SK-N-SH (cell line): ENCODE data around the gene C16orf54. TPM values are rescaled to one million over a fixed set of nuclear protein-coding genes. Genes with fewer than 3 reads are reported as not detected.

Experiments
- CTCF ChIA-PET: fragments of 300-600, 350-600 bp; formaldehyde crosslinking; extraction: SDS; loops from one replicate; lab custom pipeline; 2021; lab: Yijun Ruan, JAX
- POLR2A ChIA-PET: fragments of 350-600 bp; sonication (Branson Sonifier 250); formaldehyde crosslinking; extraction: SDS; loops from one replicate; lab custom pipeline; 2020; ENCODE audit warnings: antibody characterized with exemption, inconsistent platforms; lab: Yijun Ruan, JAX
- DNase-seq: peaks from one replicate; pipeline ENCODE4 v3.0.0; 2012
- H2AFZ ChIP-seq: fragments of 200-600 bp; sonication (generic); 2 replicates; pipeline ENCODE4 v1.8.1; 2016; ENCODE audit warnings: antibody characterized with exemption, mild to moderate bottlenecking, low read depth
- H3F3A ChIP-seq: fragments of 200-600 bp; sonication (generic); replicated peaks from 2 replicates; pipeline ENCODE3; 2016; ENCODE audit warnings: antibody characterized with exemption, mild to moderate bottlenecking; ENCODE audit not compliant: insufficient read depth
- H3K27ac ChIP-seq, 2 experiments: fragments of 200-500 bp in 1 of 2; fragments of 200-600 bp in 1 of 2; sonication (Bioruptor generic) in 1 of 2; sonication (generic), shearing (Covaris generic) in 1 of 2; 2 replicates each; pipeline versions ENCODE4 v1.5.1 to v1.6.1; 2014 to 2016; ENCODE audit warnings: low read depth in 2 of 2, inconsistent platforms in 1 of 2, low read length in 1 of 2, mild to moderate bottlenecking in 1 of 2, mixed read lengths in 1 of 2
- H3K27me3 ChIP-seq: fragments of 200-600 bp; sonication (generic), shearing (Covaris generic); 2 replicates; pipeline ENCODE4 v1.6.1; 2016; ENCODE audit warnings: mixed run types; ENCODE audit not compliant: insufficient read depth
- H3K36me3 ChIP-seq, 2 experiments: fragments of 200-500 bp in 1 of 2; fragments of 200-600 bp in 1 of 2; sonication (Bioruptor generic) in 1 of 2; sonication (generic) in 1 of 2; replicated peaks in 1 of 2; 2 replicates each; pipeline versions ENCODE3 to v1.5.1; 2014 to 2016; ENCODE audit warnings: low read length in 1 of 2, mild to moderate bottlenecking in 1 of 2; ENCODE audit not compliant: insufficient read depth in 2 of 2, control insufficient read depth in 1 of 2
- H3K4me1 ChIP-seq, 2 experiments: fragments of 200-500 bp in 1 of 2; fragments of 200-600 bp in 1 of 2; sonication (Bioruptor generic) in 1 of 2; sonication (generic), shearing (Covaris generic) in 1 of 2; 2 replicates each; pipeline versions ENCODE4 v1.5.1 to v1.6.1; 2014 to 2016; ENCODE audit warnings: low read depth in 1 of 2, low read length in 1 of 2, mixed run types in 1 of 2; ENCODE audit not compliant: insufficient read depth in 2 of 2, control insufficient read depth in 1 of 2
- H3K4me2 ChIP-seq: fragments of 200-600 bp; sonication (generic), shearing (Covaris generic); 2 replicates; pipeline ENCODE4 v1.6.1; 2017; ENCODE audit warnings: mixed run types
- H3K4me3 ChIP-seq, 2 experiments: fragments of 200-500 bp in 1 of 2; fragments of 200-600 bp in 1 of 2; sonication (Bioruptor generic) in 1 of 2; sonication (generic), shearing (Covaris generic) in 1 of 2; 2 replicates each; pipeline versions ENCODE4 v1.5.1 to v1.8.1; 2014 to 2016; ENCODE audit warnings: low read depth in 2 of 2, inconsistent platforms in 1 of 2, low read length in 1 of 2, mild to moderate bottlenecking in 1 of 2, mixed read lengths in 1 of 2, moderate library complexity in 1 of 2
- H3K79me2 ChIP-seq: fragments of 200-600 bp; sonication (generic); 2 replicates; pipeline ENCODE4 v1.8.1; 2017; ENCODE audit warnings: mild to moderate bottlenecking; ENCODE audit not compliant: insufficient read depth
- H3K9ac ChIP-seq: fragments of 200-600 bp; sonication (generic); 2 replicates; pipeline ENCODE4 v1.6.1; 2017; ENCODE audit warnings: mixed run types
- H3K9me2 ChIP-seq: fragments of 200-600 bp; sonication (generic); 2 replicates; pipeline ENCODE4 v1.6.1; 2017; ENCODE audit warnings: mixed run types
- H3K9me3 ChIP-seq: fragments of 200-600 bp; sonication (generic); 2 replicates; pipeline ENCODE4 v1.6.1; 2017; ENCODE audit warnings: mixed run types, mild to moderate bottlenecking, moderate library complexity
- H4K20me1 ChIP-seq: fragments of 200-600 bp; sonication (generic); 2 replicates; pipeline ENCODE4 v1.6.1; 2017; ENCODE audit warnings: mild to moderate bottlenecking, mixed run types; ENCODE audit not compliant: insufficient read depth
- CHD2 ChIP-seq: fragments of 150-350 bp; IDR thresholded peaks from 2 replicates; pipeline ENCODE4 v1.6.1; 2018; ENCODE audit warnings: low read length; ENCODE audit not compliant: partially characterized antibody
- EZH2phosphoT487 ChIP-seq: fragments of 200-600 bp; sonication (generic); IDR thresholded peaks from 2 replicates; pipeline ENCODE4 v1.6.1; 2017; ENCODE audit warnings: low read depth, mixed run types, mild to moderate bottlenecking, antibody characterized with exemption, moderate library complexity, borderline replicate concordance
- FOXM1 ChIP-seq: IDR thresholded peaks from 2 replicates; pipeline ENCODE4 v1.4.0; 2012; ENCODE audit warnings: low read depth, mild to moderate bottlenecking
- JUND ChIP-seq: IDR thresholded peaks from 2 replicates; pipeline ENCODE4 v1.4.0; 2012
- NFIC ChIP-seq: IDR thresholded peaks from 2 replicates; pipeline ENCODE4 v1.4.0; 2012; ENCODE audit warnings: borderline replicate concordance
- RFX5 ChIP-seq: IDR thresholded peaks from 2 replicates; pipeline ENCODE4 v1.6.1; 2012; ENCODE audit warnings: mild to moderate bottlenecking, improper control_type of control experiment, low read length
- SIN3A ChIP-seq: IDR thresholded peaks from 2 replicates; pipeline ENCODE4 v1.6.1; 2012; ENCODE audit warnings: low read depth, mild to moderate bottlenecking, low read length, moderate library complexity, borderline replicate concordance
- SMC3 ChIP-seq: IDR thresholded peaks from 2 replicates; pipeline ENCODE4 v1.6.1; 2012; ENCODE audit warnings: low read depth, low read length, improper control_type of control experiment
- TAF1 ChIP-seq: IDR thresholded peaks from 2 replicates; pipeline ENCODE4 v1.6.1; 2012; ENCODE audit warnings: low read depth, mild to moderate bottlenecking, low read length, moderate library complexity, borderline replicate concordance
- TEAD4 ChIP-seq: IDR thresholded peaks from 2 replicates; pipeline ENCODE4 v1.4.0; 2012; ENCODE audit warnings: mild to moderate bottlenecking, borderline replicate concordance; ENCODE audit not compliant: insufficient read depth
- WGBS: methylation state at CpG from one replicate; pipeline ENCODE4 v1.1.6; 2017; ENCODE audit warnings: low lambda C conversion rate; 5-methylcytosine and 5-hydroxymethylcytosine counted together
- polyA plus RNA-seq, 3 experiments: library from polyadenylated mRNA; depleted of rRNA; stranded (reverse); fragments of >200 nt; gene quantifications; 2 replicates each; pipeline ENCODE4 v1.2.3, GENCODE V29; 2012
- TF ChIP-seq, protein P1 (sequence below): fragments of 200-600 bp; sonication (generic); IDR thresholded peaks from 2 replicates; pipeline ENCODE4 v1.6.1; 2017; ENCODE audit warnings: antibody characterized with exemption, mild to moderate bottlenecking, moderate library complexity
- TF ChIP-seq, protein P2 (sequence below): IDR thresholded peaks from 2 replicates; pipeline ENCODE4 v1.6.1; 2012; ENCODE audit warnings: mild to moderate bottlenecking, low read depth, low read length, moderate library complexity
- TF ChIP-seq, protein P3 (sequence below): IDR thresholded peaks from 2 replicates; pipeline ENCODE4 v1.4.0; 2012; ENCODE audit warnings: low read depth
- TF ChIP-seq, protein P4 (sequence below): fragments of 150-350 bp; IDR thresholded peaks from 2 replicates; pipeline ENCODE4 v1.6.1; 2016; ENCODE audit warnings: mild to moderate bottlenecking, low read depth, low read length

The C16orf54 gene
- polyA plus RNA-seq, 1 of the 3 experiments (the other 2 are of a cell fraction), result not detected

DNA sequence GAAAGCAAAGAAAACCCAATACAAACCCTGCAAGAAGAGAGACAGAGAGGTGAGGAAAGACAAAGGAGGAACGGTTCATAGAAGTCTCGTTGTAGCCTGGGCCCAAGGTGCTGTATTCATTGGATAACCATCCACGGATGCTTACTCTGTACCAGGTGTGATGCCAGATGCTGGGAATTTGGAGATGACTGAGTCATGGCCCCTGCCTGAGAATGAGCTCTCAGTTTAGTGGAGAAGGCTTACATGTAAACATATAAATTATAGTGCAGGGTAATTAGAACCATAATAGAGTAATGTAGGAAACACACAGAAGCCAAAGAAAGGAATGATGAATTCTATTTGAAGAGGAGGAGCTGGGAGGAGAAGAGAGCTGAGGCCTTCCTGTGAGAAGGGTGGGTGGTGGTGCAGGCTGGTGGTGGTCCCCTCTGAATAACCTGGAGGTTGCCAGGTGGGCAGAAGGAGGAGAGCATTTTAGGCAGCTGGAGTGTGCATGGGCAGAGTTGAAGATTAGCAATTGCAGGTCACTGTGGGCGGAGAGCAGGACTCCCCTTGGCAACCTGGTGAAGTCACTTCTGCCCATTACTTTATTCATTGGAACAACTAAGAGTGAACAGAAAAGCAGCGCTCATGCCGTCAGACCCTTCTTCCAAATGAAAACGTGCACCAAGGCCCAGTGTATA, 24.6 kb upstream of the C16orf54 start:
- no peak overlapping the region for H3K4me3 ChIP-seq
- 75% methylated on average over 7 of the region's 7 CpGs for WGBS
- H3K9me2 ChIP-seq, result no peaks in the 10 kb centered on the region
- ChIA-PET CTCF (interaction anchor here (1.4 kb wide), 1 partner anchor 19 kb away, joined by 8 read pairs; the partner anchor contains the start of gene KIF22), POLR2A (no interaction called here)
- H3K4me2 ChIP-seq, result no peak overlapping the region
- H3K9me3 ChIP-seq, result no peaks in the 10 kb centered on the region
- H3K4me1 ChIP-seq, result no peaks in the 10 kb centered on the region
- H3K9ac ChIP-seq, result no peak overlapping the region
- no peaks in the 10 kb centered on the region for H3K36me3 ChIP-seq
- H4K20me1 ChIP-seq, result no peaks in the 10 kb centered on the region
- H3K79me2 ChIP-seq, result no peaks in the 10 kb centered on the region
- no peaks in the 10 kb centered on the region; the same call in 1 of the 2 replicates for H3K27me3 ChIP-seq
- TF ChIP-seq TEAD4 (no peak), NFIC (no peak), EZH2phosphoT487 (no peak), CHD2 (no peak), TAF1 (no peak), RFX5 (no peak), FOXM1 (no peak), SIN3A (no peak), SMC3 (no peak), JUND (no peak)
- TF ChIP-seq, protein P1, sequence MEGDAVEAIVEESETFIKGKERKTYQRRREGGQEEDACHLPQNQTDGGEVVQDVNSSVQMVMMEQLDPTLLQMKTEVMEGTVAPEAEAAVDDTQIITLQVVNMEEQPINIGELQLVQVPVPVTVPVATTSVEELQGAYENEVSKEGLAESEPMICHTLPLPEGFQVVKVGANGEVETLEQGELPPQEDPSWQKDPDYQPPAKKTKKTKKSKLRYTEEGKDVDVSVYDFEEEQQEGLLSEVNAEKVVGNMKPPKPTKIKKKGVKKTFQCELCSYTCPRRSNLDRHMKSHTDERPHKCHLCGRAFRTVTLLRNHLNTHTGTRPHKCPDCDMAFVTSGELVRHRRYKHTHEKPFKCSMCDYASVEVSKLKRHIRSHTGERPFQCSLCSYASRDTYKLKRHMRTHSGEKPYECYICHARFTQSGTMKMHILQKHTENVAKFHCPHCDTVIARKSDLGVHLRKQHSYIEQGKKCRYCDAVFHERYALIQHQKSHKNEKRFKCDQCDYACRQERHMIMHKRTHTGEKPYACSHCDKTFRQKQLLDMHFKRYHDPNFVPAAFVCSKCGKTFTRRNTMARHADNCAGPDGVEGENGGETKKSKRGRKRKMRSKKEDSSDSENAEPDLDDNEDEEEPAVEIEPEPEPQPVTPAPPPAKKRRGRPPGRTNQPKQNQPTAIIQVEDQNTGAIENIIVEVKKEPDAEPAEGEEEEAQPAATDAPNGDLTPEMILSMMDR, result no peak
- TF ChIP-seq, protein P2, sequence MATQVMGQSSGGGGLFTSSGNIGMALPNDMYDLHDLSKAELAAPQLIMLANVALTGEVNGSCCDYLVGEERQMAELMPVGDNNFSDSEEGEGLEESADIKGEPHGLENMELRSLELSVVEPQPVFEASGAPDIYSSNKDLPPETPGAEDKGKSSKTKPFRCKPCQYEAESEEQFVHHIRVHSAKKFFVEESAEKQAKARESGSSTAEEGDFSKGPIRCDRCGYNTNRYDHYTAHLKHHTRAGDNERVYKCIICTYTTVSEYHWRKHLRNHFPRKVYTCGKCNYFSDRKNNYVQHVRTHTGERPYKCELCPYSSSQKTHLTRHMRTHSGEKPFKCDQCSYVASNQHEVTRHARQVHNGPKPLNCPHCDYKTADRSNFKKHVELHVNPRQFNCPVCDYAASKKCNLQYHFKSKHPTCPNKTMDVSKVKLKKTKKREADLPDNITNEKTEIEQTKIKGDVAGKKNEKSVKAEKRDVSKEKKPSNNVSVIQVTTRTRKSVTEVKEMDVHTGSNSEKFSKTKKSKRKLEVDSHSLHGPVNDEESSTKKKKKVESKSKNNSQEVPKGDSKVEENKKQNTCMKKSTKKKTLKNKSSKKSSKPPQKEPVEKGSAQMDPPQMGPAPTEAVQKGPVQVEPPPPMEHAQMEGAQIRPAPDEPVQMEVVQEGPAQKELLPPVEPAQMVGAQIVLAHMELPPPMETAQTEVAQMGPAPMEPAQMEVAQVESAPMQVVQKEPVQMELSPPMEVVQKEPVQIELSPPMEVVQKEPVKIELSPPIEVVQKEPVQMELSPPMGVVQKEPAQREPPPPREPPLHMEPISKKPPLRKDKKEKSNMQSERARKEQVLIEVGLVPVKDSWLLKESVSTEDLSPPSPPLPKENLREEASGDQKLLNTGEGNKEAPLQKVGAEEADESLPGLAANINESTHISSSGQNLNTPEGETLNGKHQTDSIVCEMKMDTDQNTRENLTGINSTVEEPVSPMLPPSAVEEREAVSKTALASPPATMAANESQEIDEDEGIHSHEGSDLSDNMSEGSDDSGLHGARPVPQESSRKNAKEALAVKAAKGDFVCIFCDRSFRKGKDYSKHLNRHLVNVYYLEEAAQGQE, result no peak
- TF ChIP-seq, protein P3, sequence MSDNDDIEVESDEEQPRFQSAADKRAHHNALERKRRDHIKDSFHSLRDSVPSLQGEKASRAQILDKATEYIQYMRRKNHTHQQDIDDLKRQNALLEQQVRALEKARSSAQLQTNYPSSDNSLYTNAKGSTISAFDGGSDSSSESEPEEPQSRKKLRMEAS, result no peak
- TF ChIP-seq, protein P4, sequence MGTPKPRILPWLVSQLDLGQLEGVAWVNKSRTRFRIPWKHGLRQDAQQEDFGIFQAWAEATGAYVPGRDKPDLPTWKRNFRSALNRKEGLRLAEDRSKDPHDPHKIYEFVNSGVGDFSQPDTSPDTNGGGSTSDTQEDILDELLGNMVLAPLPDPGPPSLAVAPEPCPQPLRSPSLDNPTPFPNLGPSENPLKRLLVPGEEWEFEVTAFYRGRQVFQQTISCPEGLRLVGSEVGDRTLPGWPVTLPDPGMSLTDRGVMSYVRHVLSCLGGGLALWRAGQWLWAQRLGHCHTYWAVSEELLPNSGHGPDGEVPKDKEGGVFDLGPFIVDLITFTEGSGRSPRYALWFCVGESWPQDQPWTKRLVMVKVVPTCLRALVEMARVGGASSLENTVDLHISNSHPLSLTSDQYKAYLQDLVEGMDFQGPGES, result no peak
- H2AFZ ChIP-seq, result no peak overlapping the region
- no peak overlapping the region for H3K27ac ChIP-seq
- H3F3A ChIP-seq, result no peaks in the 10 kb centered on the region
- no peak for DNase-seq
